ENCODE results near the gene DRC1. TPM values are rescaled to one million over a fixed set of nuclear protein-coding genes. Genes with fewer than 3 reads are reported as not detected.
A peak's percentile ranks its signal among the peaks of the same experiment; 100 is the strongest.

The DRC1 gene
- total and polyA plus RNA-seq, 2 of the 13 experiments (the other 11 are each of a cell fraction or from before 2014, with no cell fraction given) = 0.07 TPM; not detected in 1

DNA sequence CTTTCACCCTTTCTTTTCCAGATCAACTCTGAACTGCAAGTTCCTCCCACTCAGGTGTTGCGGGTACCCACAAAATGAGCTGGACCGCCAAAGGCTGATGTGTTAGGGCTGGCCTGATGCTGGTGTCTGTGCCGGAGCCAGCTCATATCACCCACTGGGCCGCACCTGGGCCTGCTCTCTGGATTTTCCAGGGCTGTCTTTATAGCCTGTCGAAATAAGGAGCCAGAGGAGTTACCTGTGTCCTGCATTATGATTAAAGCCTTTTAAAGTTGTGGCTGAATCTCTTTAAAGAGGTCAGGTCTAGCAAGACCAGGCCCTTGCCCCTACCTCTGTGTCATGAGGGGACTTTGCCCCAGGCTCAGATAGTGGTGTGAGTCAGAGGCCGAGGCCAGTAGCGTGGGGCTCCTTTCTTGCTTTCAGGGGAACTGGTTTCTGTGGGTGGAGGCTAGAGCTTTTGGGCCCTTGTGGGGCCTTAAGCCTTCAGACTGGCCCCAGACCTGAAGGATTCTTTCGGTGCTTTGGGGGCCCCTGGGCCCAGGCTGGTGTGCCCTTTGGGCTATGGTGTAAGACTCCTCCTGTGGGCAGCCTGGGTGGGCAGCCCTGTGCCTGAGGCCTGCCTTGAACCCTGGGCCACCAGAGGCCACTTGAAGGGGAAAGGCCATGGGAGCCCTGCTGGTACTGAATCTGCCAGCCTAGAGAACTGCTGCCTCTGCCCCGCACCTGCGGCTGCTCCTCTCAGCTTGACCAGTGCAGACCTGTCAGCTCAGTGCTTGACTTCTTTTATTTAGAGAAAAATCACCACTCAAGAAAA, 54.9 kb downstream of the DRC1 start (continued):
- TF ChIP-seq, protein P1, sequence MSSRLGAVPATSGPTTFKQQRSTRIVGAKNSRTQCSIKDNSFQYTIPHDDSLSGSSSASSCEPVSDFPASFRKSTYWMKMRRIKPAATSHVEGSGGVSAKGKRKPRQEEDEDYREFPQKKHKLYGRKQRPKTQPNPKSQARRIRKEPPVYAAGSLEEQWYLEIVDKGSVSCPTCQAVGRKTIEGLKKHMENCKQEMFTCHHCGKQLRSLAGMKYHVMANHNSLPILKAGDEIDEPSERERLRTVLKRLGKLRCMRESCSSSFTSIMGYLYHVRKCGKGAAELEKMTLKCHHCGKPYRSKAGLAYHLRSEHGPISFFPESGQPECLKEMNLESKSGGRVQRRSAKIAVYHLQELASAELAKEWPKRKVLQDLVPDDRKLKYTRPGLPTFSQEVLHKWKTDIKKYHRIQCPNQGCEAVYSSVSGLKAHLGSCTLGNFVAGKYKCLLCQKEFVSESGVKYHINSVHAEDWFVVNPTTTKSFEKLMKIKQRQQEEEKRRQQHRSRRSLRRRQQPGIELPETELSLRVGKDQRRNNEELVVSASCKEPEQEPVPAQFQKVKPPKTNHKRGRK (CRISPR knock-in tag; IDR thresholded peaks at IDR 0.05) = no peak
- TF ChIP-seq PBX3 (CRISPR knock-in tag; IDR thresholded peaks at IDR 0.05; ENCODE audit: borderline replicate concordance) (no peak), HMGA1 (CRISPR knock-in tag; conservative IDR thresholded peaks at IDR 0.05) (no peak), TARDBP (CRISPR knock-in tag; IDR thresholded peaks at IDR 0.05) (peak; percentile 56; the same call in 1 of the 2 replicates), ZBTB38 (CRISPR knock-in tag; IDR thresholded peaks at IDR 0.05) (0 out of 2 replicates have a peak, but pooled peaks have one; percentile 11), TAF15 (IDR thresholded peaks at IDR 0.05; ENCODE audit: low read depth, low read length, poor library complexity, severe bottlenecking) (no peak), ZNF629 (CRISPR knock-in tag; conservative IDR thresholded peaks at IDR 0.05) (peak; percentile 93), IRF2 (CRISPR knock-in tag; IDR thresholded peaks at IDR 0.05) (peak; percentile 27; the same call in 1 of the 2 replicates), ATF7 (IDR thresholded peaks at IDR 0.05) (no peak), ATF7 (CRISPR knock-in tag; IDR thresholded peaks at IDR 0.05) (peak; percentile 37; the same call in 1 of the 2 replicates), MTA1 (CRISPR knock-in tag; IDR thresholded peaks at IDR 0.05; ENCODE audit: borderline replicate concordance) (peak; percentile 34; the same call in 1 of the 2 replicates), CHCHD3 (CRISPR knock-in tag; IDR thresholded peaks at IDR 0.05) (no peak), ZNF263 (CRISPR knock-in tag; IDR thresholded peaks at IDR 0.05) (no peak)
- TF ChIP-seq, protein P2, sequence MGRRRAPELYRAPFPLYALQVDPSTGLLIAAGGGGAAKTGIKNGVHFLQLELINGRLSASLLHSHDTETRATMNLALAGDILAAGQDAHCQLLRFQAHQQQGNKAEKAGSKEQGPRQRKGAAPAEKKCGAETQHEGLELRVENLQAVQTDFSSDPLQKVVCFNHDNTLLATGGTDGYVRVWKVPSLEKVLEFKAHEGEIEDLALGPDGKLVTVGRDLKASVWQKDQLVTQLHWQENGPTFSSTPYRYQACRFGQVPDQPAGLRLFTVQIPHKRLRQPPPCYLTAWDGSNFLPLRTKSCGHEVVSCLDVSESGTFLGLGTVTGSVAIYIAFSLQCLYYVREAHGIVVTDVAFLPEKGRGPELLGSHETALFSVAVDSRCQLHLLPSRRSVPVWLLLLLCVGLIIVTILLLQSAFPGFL (CRISPR knock-in tag; IDR thresholded peaks at IDR 0.05) = no peak
- TF ChIP-seq, protein P3, sequence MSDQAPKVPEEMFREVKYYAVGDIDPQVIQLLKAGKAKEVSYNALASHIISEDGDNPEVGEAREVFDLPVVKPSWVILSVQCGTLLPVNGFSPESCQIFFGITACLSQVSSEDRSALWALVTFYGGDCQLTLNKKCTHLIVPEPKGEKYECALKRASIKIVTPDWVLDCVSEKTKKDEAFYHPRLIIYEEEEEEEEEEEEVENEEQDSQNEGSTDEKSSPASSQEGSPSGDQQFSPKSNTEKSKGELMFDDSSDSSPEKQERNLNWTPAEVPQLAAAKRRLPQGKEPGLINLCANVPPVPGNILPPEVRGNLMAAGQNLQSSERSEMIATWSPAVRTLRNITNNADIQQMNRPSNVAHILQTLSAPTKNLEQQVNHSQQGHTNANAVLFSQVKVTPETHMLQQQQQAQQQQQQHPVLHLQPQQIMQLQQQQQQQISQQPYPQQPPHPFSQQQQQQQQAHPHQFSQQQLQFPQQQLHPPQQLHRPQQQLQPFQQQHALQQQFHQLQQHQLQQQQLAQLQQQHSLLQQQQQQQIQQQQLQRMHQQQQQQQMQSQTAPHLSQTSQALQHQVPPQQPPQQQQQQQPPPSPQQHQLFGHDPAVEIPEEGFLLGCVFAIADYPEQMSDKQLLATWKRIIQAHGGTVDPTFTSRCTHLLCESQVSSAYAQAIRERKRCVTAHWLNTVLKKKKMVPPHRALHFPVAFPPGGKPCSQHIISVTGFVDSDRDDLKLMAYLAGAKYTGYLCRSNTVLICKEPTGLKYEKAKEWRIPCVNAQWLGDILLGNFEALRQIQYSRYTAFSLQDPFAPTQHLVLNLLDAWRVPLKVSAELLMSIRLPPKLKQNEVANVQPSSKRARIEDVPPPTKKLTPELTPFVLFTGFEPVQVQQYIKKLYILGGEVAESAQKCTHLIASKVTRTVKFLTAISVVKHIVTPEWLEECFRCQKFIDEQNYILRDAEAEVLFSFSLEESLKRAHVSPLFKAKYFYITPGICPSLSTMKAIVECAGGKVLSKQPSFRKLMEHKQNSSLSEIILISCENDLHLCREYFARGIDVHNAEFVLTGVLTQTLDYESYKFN (CRISPR knock-in tag; conservative IDR thresholded peaks at IDR 0.05) = peak; percentile 93
